Skeletal muscle cell (primary cell): ENCODE results near the gene CACNA1E.

Source experiments
- DNase-seq: peaks from one replicate; pipeline ENCODE4 v3.0.0-alpha.2; 2010; ENCODE audit warnings: low read depth
- H3K4me3 ChIP-seq: 2 replicates; pipeline ENCODE4 v1.5.1; 2011; ENCODE audit warnings: low read depth, mild to moderate bottlenecking, control low read depth, low read length, moderate library complexity

The CACNA1E gene

DNA sequence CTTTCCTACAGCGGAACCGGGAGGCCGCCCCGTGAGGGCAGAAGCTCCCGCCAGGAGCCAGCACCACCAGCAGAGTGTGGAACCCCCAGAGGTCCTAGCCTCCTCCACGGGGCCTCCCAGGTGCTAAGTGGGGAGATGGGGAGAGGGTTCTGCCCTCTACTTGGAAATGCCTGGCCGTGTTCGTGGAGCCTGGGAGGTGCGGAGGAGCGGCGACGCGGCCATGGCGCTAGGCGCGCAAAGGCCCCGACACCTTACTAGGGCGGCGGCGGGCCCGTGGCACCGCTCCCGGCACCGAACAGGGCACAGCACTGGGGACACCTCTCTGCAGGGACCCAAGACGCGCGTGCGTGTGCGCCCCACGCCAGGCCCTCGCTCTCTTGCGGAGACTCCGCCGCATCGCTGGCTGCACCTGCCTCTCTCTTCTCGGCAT, 1.3 kb upstream of the CACNA1E start:
- no peak overlapping the region for H3K4me3 ChIP-seq
- no peak for DNase-seq

GRCh38 chr1:181482521-181483284, 614 bp upstream of the CACNA1E start:
- DNase-seq: no peak
- H3K4me3 ChIP-seq: peak overlapping the region; percentile 17

DNA sequence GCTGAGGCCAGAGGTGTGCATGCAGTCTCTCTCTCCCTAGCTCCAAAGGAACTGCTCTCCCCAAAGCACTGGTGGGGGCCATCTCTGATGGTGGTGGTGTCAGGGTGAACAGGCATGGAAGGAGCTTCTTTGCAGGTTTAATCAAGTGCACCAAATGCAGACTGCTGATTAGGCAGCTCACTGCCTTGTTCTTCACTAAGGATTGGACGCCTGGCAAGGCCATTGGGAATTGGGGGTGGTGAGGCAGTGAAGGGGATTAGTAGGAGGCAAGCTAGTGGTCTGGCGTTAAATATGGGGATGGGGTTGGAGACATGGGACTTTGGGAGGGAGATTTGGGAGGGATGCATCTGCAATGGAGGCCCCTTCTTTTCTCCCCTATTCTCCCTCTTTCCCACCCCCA, 1.5 kb downstream of the CACNA1E start:
- H3K4me3 ChIP-seq: no peak overlapping the region
- DNase-seq: no peak

GRCh38 chr1:181485287-181486097, 2.2 kb downstream of the CACNA1E start:
- no peak for DNase-seq
- no peak overlapping the region for H3K4me3 ChIP-seq

DNA sequence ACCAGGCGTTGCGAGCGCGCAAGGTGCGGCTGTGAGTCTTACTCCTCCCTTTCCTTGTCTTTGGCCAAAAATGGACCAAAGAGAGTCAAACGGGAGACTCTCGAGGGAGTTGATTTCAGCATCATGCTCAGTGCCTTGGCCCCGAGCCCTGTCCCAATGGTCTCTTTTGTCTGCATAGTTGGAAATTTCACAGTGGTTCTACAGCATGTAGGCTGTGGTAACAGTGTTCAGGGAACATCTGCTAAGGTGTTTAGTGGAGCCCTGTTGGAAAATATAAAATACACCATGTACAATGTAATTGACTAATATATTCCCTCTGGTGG, 2.7 kb downstream of the CACNA1E start:
- no peak for DNase-seq
- H3K4me3 ChIP-seq: no peak overlapping the region

- no peak for DNase-seq
- no peak overlapping the region for H3K4me3 ChIP-seq
These were observed 5.5 kb downstream of the CACNA1E start for GRCh38 chr1:181488866-181489265.

- H3K4me3 ChIP-seq: no peak overlapping the region
- DNase-seq: no peak
These were observed 7.0 kb downstream of the CACNA1E start for GRCh38 chr1:181490276-181490675.

GRCh38 chr1:181490740-181491712, 7.7 kb downstream of the CACNA1E start:
- no peak overlapping the region for H3K4me3 ChIP-seq
- DNase-seq: no peak

- no peak overlapping the region for H3K4me3 ChIP-seq
- no peak for DNase-seq
These were observed 9.8 kb downstream of the CACNA1E start for GRCh38 chr1:181493166-181493565.

GRCh38 chr1:181493885-181494284, 10.6 kb downstream of the CACNA1E start:
- no peak overlapping the region for H3K4me3 ChIP-seq
- DNase-seq: no peak

GRCh38 chr1:181496759-181497158, 13.4 kb downstream of the CACNA1E start:
- DNase-seq: no peak
- no peak overlapping the region for H3K4me3 ChIP-seq

DNA sequence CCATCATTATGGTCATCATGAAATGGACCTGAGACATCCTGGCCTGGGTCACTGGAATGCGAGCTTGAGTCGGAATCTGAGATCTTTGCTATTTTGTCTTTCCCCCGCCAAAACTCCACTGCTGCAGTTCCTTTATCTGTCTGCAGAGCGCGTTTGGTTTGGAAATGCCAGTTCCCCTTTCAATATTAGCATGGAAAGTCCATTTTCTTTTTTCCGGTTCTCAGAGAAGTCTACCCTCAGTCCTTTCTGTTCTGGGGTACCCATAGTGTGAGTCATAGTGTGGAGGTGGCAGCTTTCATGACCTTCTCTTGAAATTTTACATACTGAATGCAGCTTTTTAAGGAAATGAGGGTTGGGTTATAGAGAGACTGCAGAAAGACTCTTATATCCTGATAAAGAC, 14.6 kb downstream of the CACNA1E start:
- DNase-seq: no peak
- H3K4me3 ChIP-seq: no peak overlapping the region

DNA sequence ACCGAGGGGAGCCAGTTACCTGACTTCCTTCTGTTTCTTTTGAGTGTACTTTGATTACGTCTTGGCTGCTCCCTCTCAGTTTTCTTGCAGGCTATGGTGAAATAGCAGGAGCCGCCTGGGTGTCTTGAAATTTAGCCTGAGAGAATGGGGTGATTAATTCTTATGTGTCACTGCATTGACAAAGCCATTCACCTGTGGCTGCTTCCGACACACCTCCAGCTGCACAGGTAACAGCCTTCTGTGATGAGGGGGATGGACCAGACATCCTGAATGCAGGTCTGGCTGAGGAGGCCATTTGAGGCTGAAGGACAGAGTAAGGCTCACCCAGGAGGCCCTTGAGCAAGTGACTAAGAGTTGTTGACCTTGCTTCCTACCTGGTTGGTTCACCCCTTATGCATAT, 16.5 kb downstream of the CACNA1E start:
- DNase-seq: no peak
- no peak overlapping the region for H3K4me3 ChIP-seq

DNA sequence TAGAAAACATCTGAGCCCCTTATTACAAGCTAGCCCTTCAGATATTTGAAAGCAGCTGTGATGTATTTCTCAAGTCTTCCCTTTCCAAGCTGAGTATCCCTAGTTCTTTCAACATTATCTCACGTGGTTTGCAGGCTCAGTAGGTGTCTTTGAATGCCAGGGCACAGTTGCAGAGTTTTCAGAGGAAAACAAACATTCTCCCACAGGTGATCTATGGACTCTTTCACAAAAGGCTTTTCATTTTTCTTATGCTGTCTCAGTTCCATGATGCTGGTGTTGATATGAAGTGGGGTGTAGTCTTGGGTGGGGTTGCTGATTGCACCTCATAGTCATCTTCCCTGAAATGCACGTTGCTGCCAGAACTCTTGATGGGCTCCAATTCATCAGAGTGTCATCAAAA, 17.3 kb downstream of the CACNA1E start:
- no peak overlapping the region for H3K4me3 ChIP-seq
- DNase-seq: no peak

GRCh38 chr1:181501612-181502011, 18.3 kb downstream of the CACNA1E start:
- no peak overlapping the region for H3K4me3 ChIP-seq
- DNase-seq: no peak

DNA sequence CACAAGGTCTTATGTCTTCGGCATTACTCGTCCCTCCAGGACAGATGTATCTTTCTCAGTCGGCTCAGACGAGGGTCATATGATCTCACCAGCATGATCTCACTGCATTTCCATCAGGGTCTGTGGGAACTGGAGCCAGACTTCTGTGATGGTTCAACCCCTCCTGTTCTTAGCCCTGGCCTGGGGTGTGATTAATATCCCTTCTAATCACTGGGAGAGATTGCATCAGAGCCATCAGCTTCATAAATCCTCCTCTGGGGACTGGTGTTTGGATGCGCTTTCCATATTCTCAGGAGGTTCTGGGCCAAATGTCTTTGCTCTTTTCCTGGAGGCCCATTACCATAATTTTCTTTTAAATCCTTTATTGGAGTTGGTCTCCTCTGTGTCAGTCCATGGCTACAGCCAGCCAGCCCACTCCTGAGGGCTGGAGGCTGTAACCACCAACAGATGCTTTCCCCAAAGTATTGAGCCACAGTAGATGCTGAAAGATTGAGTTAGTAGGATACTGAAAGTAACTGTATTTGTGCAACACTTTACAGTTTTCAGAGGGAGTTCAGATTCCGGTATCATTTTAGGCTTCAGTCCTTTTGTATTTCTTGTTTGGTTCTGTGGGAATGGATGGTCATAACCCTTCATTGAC, 20.0 kb downstream of the CACNA1E start:
- DNase-seq: no peak
- no peak overlapping the region for H3K4me3 ChIP-seq

GRCh38 chr1:181504399-181504842, 21.1 kb downstream of the CACNA1E start:
- no peak overlapping the region for H3K4me3 ChIP-seq

DNA sequence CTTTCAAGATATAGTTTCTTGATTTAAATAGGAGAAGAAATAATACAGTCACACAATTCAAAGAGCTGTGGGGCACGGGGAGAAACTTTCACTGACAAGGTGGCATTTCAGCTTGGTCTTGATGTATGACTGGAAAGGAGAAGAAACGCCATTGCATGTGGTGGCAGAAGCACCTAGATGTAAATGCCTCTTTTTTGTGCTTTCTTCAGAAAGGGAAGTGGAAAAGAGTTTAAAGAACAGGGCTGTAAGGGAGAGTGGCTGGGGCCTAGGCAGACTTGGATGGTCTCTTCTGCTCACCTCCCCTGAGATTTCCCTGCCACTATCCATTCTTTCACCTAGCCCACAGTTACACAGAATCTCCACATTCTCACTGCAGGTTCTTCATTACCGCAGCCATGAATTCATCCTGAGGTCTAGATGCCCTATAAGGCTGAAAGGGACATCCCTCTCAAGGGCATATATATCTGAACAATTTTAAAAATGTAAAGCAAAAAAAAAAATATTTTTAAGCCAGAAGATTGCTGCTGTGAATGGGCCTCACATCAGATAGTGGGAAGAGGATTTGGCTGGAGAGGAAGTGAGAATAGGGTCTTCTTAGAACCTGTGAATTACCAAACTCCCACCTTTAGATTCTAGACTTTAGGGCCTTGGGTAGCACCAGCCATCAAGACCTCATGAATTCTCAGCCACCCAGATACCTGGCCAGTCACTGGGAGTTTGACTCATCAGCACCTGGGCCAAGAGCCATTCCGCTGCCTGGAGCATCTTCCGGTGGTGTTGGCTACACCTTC, 23.4 kb downstream of the CACNA1E start:
- H3K4me3 ChIP-seq: no peak overlapping the region
- no peak for DNase-seq

More at GRCh38 chr1:181504399-181504842, 21.1 kb downstream of the CACNA1E start:
- DNase-seq: no peak
